Neural progenitor cell (in vitro differentiated cells): ENCODE data around the gene PAPPA2. TPM values are rescaled to one million over a fixed set of nuclear protein-coding genes. Genes with fewer than 3 reads are reported as not detected.
"Not testable (repeated sequence)": the region's sequence is repeated elsewhere in the genome, so short reads cannot be mapped to it uniquely, and the experiment has no call there.

Experiments
- DNase-seq: peaks from one replicate; pipeline ENCODE4 v3.0.0-alpha.2; 2016; ENCODE audit warnings: low spot score
- H2AFZ ChIP-seq: fragments of 200-600 bp; sonication (generic); replicated peaks from 2 replicates; pipeline ENCODE4 v1.6.1; 2016; ENCODE audit warnings: antibody characterized with exemption
- H3F3A ChIP-seq: fragments of 200-600 bp; sonication (generic); 2 replicates; pipeline ENCODE4 v1.6.1; 2016; ENCODE audit warnings: antibody characterized with exemption, low read depth
- H3K27ac ChIP-seq: fragments of 200-600 bp; sonication (generic); 2 replicates; pipeline ENCODE4 v1.5.1; 2016; ENCODE audit warnings: mild to moderate bottlenecking
- H3K27me3 ChIP-seq: fragments of 200-600 bp; sonication (generic); 2 replicates; pipeline ENCODE4 v1.6.1; 2016; ENCODE audit warnings: mild to moderate bottlenecking, moderate library complexity
- H3K36me3 ChIP-seq: fragments of 200-600 bp; sonication (generic); 2 replicates; pipeline ENCODE4 v1.5.1; 2016
- H3K4me1 ChIP-seq: fragments of 200-600 bp; sonication (generic); 2 replicates; pipeline ENCODE4 v1.6.1; 2016; ENCODE audit warnings: mixed run types
- H3K4me2 ChIP-seq: fragments of 200-600 bp; sonication (generic); 2 replicates; pipeline ENCODE4 v1.6.1; 2016
- H3K4me3 ChIP-seq: fragments of 200-600 bp; sonication (generic); 2 replicates; pipeline ENCODE4 v1.5.1; 2016
- H3K79me2 ChIP-seq: fragments of 200-600 bp; sonication (generic); 2 replicates; pipeline ENCODE4 v1.6.1; 2016; ENCODE audit warnings: low read depth
- H3K9ac ChIP-seq: fragments of 200-600 bp; sonication (generic); 2 replicates; pipeline ENCODE4 v1.6.1; 2016
- H3K9me3 ChIP-seq: fragments of 200-600 bp; sonication (generic); 2 replicates; pipeline ENCODE4 v1.5.1; 2016; ENCODE audit warnings: low read depth
- H4K20me1 ChIP-seq: fragments of 200-600 bp; sonication (generic); 2 replicates; pipeline ENCODE4 v1.6.1; 2016; ENCODE audit warnings: low read depth
- H3K27ac Mint-ChIP-seq: 3 replicates; pipeline ENCODE4 v1.8.0; 2021; ENCODE audit warnings: mixed read lengths
- H3K27me3 Mint-ChIP-seq: 2 replicates; pipeline ENCODE4 v1.8.0; 2022; ENCODE audit warnings: low read depth, mild to moderate bottlenecking, inconsistent platforms, moderate library complexity, mixed read lengths; ENCODE audit not compliant: insufficient read depth
- H3K36me3 Mint-ChIP-seq: 3 replicates; pipeline ENCODE4 v1.8.0; 2021; ENCODE audit warnings: mixed read lengths
- H3K4me1 Mint-ChIP-seq: 3 replicates; pipeline ENCODE4 v1.8.0; 2021; ENCODE audit warnings: mixed read lengths
- H3K4me3 Mint-ChIP-seq: 3 replicates; pipeline ENCODE4 v1.8.0; 2021; ENCODE audit warnings: mild to moderate bottlenecking, moderate library complexity, mixed read lengths
- H3K9me3 Mint-ChIP-seq: 3 replicates; pipeline ENCODE4 v1.8.0; 2020; ENCODE audit warnings: mixed read lengths
- EZH2 ChIP-seq: fragments of 200-600 bp; sonication (generic); IDR thresholded peaks from 2 replicates; pipeline ENCODE4 v1.6.1; 2017; ENCODE audit warnings: antibody characterized with exemption, mild to moderate bottlenecking, moderate library complexity
- EZH2phosphoT487 ChIP-seq: fragments of 200-600 bp; sonication (generic); IDR thresholded peaks from 2 replicates; pipeline ENCODE4 v1.6.1; 2017; ENCODE audit warnings: antibody characterized with exemption
- total RNA-seq: library from RNA; depleted of rRNA; stranded (reverse); fragments of >200 nt; gene quantifications from 2 replicates; pipeline ENCODE4 v1.2.3, GENCODE V29; 2015; ENCODE audit warnings: low replicate concordance
- TF ChIP-seq, protein P1 (sequence below): fragments of 200-600 bp; sonication (generic); IDR thresholded peaks from 2 replicates; pipeline ENCODE4 v1.5.1; 2017; ENCODE audit warnings: antibody characterized with exemption, mild to moderate bottlenecking

The PAPPA2 gene
- total RNA-seq, 1 donor from 2014 or later, result 0.17 TPM

DNA sequence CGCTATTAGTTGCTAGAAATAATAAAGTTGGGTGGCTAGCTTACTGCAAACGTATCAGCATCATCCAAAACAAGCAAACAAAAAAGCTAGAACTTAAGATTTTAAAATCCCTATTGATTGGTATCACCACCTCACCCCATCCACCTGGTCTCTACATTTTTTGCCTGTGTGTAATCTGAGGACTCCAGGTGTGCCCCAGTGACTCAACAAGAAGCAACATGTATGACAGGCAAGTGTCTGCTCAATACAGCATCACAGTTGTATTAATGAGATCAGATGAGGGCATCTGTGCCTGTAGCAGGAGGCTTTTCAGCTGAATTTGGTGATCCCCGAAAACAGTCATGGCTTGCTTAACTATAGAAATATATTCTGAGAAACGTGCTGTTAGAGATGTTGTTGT, 14.6 kb upstream of the PAPPA2 start:
- Histone ChIP-seq H3K27me3 (no peaks in the 10 kb centered on the region), H3K4me3 (no peak overlapping the region), H3K9ac (no peak overlapping the region), H3K27ac (no peak overlapping the region), H3F3A (no peaks in the 10 kb centered on the region), H3K4me2 (no peak overlapping the region), H3K79me2 (no peaks in the 10 kb centered on the region), H3K36me3 (no peaks in the 10 kb centered on the region), H2AFZ (no peak overlapping the region), H3K9me3 (no peaks in the 10 kb centered on the region), H3K4me1 (no peaks in the 10 kb centered on the region), H4K20me1 (no peaks in the 10 kb centered on the region)
- Mint-ChIP-seq H3K27ac (no peak overlapping the region), H3K4me1 (no peaks in the 10 kb centered on the region), H3K9me3 (peaks cover 3% of the 10 kb centered on the region), H3K36me3 (no peaks in the 10 kb centered on the region), H3K4me3 (no peak overlapping the region), H3K27me3 (no peaks in the 10 kb centered on the region)
- TF ChIP-seq EZH2phosphoT487, result no peak
- no peak for DNase-seq

DNA sequence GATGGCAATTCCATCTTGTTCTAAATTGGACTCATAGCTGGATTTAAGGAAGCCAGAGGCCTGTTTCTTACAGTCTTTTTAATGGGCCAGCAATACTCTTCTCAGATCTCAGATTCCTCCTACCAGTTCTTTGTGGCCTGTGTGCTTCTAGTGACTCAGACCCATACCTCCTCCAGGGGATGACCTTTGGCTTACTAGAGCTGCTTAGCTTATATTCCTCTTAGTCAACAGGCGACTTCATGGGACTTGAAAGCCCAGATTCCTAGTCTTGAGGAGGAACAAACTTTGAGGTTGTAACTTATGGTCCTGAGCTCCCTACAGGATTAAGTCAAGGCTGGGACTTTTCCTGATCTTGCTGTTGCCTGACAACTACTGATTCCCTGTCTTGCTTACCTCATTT, 12.4 kb upstream of the PAPPA2 start:
- no peaks in the 10 kb centered on the region for H3K27me3 ChIP-seq
- H3K9me3 Mint-ChIP-seq, result peaks cover 5% of the 10 kb centered on the region
- H3K36me3 ChIP-seq, result no peaks in the 10 kb centered on the region
- H3K4me2 ChIP-seq, result no peak overlapping the region
- no peak overlapping the region for H3K9ac ChIP-seq
- no peaks in the 10 kb centered on the region for H3K79me2 ChIP-seq
- no peak overlapping the region for H3K4me3 Mint-ChIP-seq
- no peak overlapping the region for H3K4me3 ChIP-seq
- no peaks in the 10 kb centered on the region for H3K36me3 Mint-ChIP-seq
- TF ChIP-seq, protein P1, sequence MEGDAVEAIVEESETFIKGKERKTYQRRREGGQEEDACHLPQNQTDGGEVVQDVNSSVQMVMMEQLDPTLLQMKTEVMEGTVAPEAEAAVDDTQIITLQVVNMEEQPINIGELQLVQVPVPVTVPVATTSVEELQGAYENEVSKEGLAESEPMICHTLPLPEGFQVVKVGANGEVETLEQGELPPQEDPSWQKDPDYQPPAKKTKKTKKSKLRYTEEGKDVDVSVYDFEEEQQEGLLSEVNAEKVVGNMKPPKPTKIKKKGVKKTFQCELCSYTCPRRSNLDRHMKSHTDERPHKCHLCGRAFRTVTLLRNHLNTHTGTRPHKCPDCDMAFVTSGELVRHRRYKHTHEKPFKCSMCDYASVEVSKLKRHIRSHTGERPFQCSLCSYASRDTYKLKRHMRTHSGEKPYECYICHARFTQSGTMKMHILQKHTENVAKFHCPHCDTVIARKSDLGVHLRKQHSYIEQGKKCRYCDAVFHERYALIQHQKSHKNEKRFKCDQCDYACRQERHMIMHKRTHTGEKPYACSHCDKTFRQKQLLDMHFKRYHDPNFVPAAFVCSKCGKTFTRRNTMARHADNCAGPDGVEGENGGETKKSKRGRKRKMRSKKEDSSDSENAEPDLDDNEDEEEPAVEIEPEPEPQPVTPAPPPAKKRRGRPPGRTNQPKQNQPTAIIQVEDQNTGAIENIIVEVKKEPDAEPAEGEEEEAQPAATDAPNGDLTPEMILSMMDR, result no peak
- TF ChIP-seq EZH2, result no peak
- no peak for TF ChIP-seq EZH2phosphoT487
- no peaks in the 10 kb centered on the region for H3K27me3 Mint-ChIP-seq
- H3K4me1 Mint-ChIP-seq, result no peaks in the 10 kb centered on the region
- no peaks in the 10 kb centered on the region for H3K4me1 ChIP-seq
- no peaks in the 10 kb centered on the region for H3K9me3 ChIP-seq
- H3F3A ChIP-seq, result no peaks in the 10 kb centered on the region
- H4K20me1 ChIP-seq, result no peaks in the 10 kb centered on the region
- no peak overlapping the region for H3K27ac Mint-ChIP-seq
- no peak overlapping the region for H3K27ac ChIP-seq
- DNase-seq, result no peak
- H2AFZ ChIP-seq, result no peak overlapping the region

DNA sequence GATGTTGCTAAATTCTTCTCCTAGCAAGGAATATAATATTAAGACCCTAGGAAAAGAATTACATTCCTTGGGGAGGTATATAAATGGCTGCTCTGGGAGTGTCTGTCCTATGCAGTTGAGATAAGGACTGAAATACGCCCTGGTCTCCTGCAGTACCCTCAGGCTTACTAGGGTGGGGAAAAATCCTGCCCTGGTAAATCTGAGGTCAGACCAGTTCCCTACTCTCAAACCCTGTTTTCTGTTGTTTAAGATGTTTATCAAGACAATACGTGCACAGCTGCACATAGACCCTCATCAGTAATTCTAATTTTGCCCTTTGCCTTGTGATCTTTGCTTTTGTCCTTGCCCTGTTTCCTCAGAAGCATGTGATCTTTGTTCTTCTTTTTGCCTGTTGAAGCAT, 11.2 kb upstream of the PAPPA2 start:
- not testable (repeated sequence) for H3K4me3 Mint-ChIP-seq, H3K4me1 ChIP-seq, H3K4me2 ChIP-seq, H3K79me2 ChIP-seq, H2AFZ ChIP-seq, H3K4me1 Mint-ChIP-seq, H3K27ac Mint-ChIP-seq, DNase-seq, H3K27ac ChIP-seq, H4K20me1 ChIP-seq, H3K36me3 ChIP-seq, H3K9me3 Mint-ChIP-seq, H3K27me3 Mint-ChIP-seq, H3K4me3 ChIP-seq, H3F3A ChIP-seq, H3K27me3 ChIP-seq, H3K9ac ChIP-seq, H3K9me3 ChIP-seq, H3K36me3 Mint-ChIP-seq

DNA sequence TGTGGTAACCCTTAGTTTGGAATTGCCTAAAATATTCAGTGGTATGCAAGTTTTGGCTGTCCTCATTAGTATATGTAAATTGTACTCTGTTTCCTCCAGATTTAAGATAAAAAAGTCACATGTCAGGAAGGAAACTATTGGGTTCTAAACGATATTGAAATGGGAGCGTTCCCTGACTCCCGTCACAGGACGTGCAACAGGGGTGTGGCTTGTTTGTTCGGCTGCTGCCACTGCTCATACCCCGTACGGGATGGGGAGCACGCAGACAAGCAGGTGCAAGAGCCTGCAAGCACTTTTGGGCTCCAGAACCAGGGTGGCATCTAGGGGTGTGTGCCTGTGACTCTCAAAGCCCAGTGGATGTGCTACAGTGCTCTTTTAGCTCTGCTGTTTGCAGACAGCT, 6.2 kb upstream of the PAPPA2 start:
- Mint-ChIP-seq H3K27ac (no peak overlapping the region), H3K4me1 (no peaks in the 10 kb centered on the region), H3K36me3 (no peaks in the 10 kb centered on the region), H3K4me3 (no peak overlapping the region), H3K27me3 (no peaks in the 10 kb centered on the region), H3K9me3 (peaks cover 8% of the 10 kb centered on the region)
- no peak overlapping the region for H2AFZ ChIP-seq
- H3K27ac ChIP-seq, result no peak overlapping the region
- DNase-seq, result no peak
- H3F3A ChIP-seq, result no peaks in the 10 kb centered on the region
- no peak overlapping the region for H3K9ac ChIP-seq
- no peaks in the 10 kb centered on the region for H3K27me3 ChIP-seq
- no peaks in the 10 kb centered on the region for H4K20me1 ChIP-seq
- no peaks in the 10 kb centered on the region for H3K9me3 ChIP-seq
- TF ChIP-seq EZH2phosphoT487, result no peak
- TF ChIP-seq EZH2, result no peak
- TF ChIP-seq, protein P1, result no peak
- H3K4me2 ChIP-seq, result no peak overlapping the region
- no peaks in the 10 kb centered on the region for H3K4me1 ChIP-seq
- H3K36me3 ChIP-seq, result no peaks in the 10 kb centered on the region
- H3K79me2 ChIP-seq, result no peaks in the 10 kb centered on the region
- H3K4me3 ChIP-seq, result no peak overlapping the region
